ENCODE results near the gene CYP2A6. TPM values are rescaled to one million over a fixed set of nuclear protein-coding genes. Genes with fewer than 3 reads are reported as not detected.
"Not testable (repeated sequence)": the region's sequence is repeated elsewhere in the genome, so short reads cannot be mapped to it uniquely, and the experiment has no call there.

Gene CYP2A6
- total RNA-seq, 1 experiment from 2014 or later = 0.28 TPM

GRCh38 chr19:40867701-40868100, 17.5 kb upstream of the CYP2A6 start:
- no peak overlapping the region for H2AK5ac ChIP-seq (ENCODE audit: insufficient read length, low read length)
- no peaks in the 10 kb centered on the region for H3K9me3 Mint-ChIP-seq

DNA sequence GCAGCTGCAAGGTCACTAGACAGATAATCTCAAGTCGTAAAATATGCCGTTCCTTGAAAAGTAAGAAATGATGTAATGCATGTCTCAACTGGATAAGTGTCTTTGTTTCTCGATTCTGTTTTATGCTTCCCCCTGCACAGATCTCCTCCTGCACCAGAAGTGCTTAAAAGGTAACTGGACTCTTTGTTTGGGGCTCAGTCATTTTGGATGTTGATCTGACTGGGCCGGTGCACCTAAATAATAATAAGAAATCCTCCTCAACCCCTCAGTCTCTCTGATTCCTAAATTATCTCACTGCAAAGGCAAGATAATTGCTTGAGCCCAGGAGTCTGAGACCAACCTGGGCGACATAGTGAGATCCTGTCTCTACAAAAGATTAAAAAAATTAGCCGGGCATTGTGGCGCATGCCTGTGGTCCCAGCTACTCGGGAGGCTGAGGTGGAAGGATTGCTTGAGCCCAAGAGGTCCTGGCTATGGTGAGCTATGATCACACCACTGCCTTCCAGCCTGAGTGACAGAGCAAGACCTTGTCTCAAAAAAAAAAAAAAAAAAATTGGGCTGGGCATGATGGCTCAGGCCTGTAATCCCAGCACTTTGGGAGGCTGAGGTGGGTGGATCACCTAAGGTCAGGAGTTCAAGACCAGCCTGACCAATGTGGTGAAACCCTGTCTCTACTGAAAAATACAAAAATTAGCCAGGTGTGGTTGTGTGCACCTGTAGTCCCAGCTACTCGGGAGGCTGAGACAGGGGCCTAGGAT, 14.7 kb upstream of the CYP2A6 start:
- H3K27me3 ChIP-seq (ENCODE audit: insufficient read depth, low read length); H4K8ac ChIP-seq (replicated peaks; ENCODE audit: insufficient read length, low read depth, low read length); H3K36me3 Mint-ChIP-seq (ENCODE audit: insufficient read depth in 1 of 3, low read depth in 3 of 3); H2BK12ac ChIP-seq (ENCODE audit: insufficient read length, low read depth, low read length); H2BK15ac ChIP-seq (ENCODE audit: low read depth, low read length); H3K14ac ChIP-seq (ENCODE audit: insufficient read depth, low read length); H3K9me3 ChIP-seq (ENCODE audit: control insufficient read depth, low read depth, low read length); H3K4me1 Mint-ChIP-seq; H2BK120ac ChIP-seq (ENCODE audit: low read depth, low read length, poor library complexity, severe bottlenecking); H4K91ac ChIP-seq (ENCODE audit: insufficient read length, low read depth, low read length); H3K4ac ChIP-seq (ENCODE audit: low read depth, low read length); H2AFZ ChIP-seq (ENCODE audit: low read length); H4K5ac ChIP-seq (ENCODE audit: insufficient read length, low read depth, low read length); H3K27ac ChIP-seq (ENCODE audit: insufficient read length, low read depth, low read length); H3K23me2 ChIP-seq (ENCODE audit: insufficient read length, low read depth, low read length, poor library complexity, severe bottlenecking); H3K4me2 ChIP-seq (ENCODE audit: insufficient read depth, insufficient read length, low read length); H3K23ac ChIP-seq (ENCODE audit: insufficient read length, low read depth, low read length); H4K20me1 ChIP-seq (ENCODE audit: control insufficient read depth, insufficient read depth, insufficient read length); H3K4me3 Mint-ChIP-seq; H3K18ac ChIP-seq (ENCODE audit: insufficient read length, low read depth, low read length); H3T11ph ChIP-seq (ENCODE audit: low read length); H3K79me1 ChIP-seq (ENCODE audit: insufficient read depth, low read depth, low read length, poor library complexity, severe bottlenecking); H2BK20ac ChIP-seq (ENCODE audit: low read depth, low read length, poor library complexity, severe bottlenecking); H3K27ac Mint-ChIP-seq; H3K79me2 ChIP-seq (ENCODE audit: insufficient read depth, low read length); DNase-seq; H3K9me3 Mint-ChIP-seq; H3K4me1 ChIP-seq (ENCODE audit: insufficient read depth, low read length); H2BK5ac ChIP-seq (ENCODE audit: insufficient read length, low read length); H2AK5ac ChIP-seq (ENCODE audit: insufficient read length, low read length); H3K56ac ChIP-seq (ENCODE audit: insufficient read length, low read depth, low read length); H3K9ac ChIP-seq (ENCODE audit: extremely low read depth, insufficient read length, low read length): not testable (repeated sequence)
- H3K27me3 Mint-ChIP-seq (ENCODE audit: low read depth) = peaks cover 21% of the 10 kb centered on the region
- no CpG with 5 or more reads among the region's 9 CpGs for WGBS (ENCODE audit: extremely low coverage, insufficient read length, low lambda C conversion rate)

More at GRCh38 chr19:40867701-40868100, 17.5 kb upstream of the CYP2A6 start:
- H3K18ac ChIP-seq (ENCODE audit: insufficient read length, low read depth, low read length) = no peak overlapping the region
- no peak overlapping the region for H2BK20ac ChIP-seq (ENCODE audit: low read depth, low read length, poor library complexity, severe bottlenecking)
- H4K20me1 ChIP-seq (ENCODE audit: control insufficient read depth, insufficient read depth, insufficient read length) = no peaks in the 10 kb centered on the region
- H4K8ac ChIP-seq (replicated peaks; ENCODE audit: insufficient read length, low read depth, low read length) = no peak overlapping the region
- H3K9me3 ChIP-seq (ENCODE audit: control insufficient read depth, low read depth, low read length) = no peaks in the 10 kb centered on the region
- no peak overlapping the region for H2BK5ac ChIP-seq (ENCODE audit: insufficient read length, low read length)
- H3K79me2 ChIP-seq (ENCODE audit: insufficient read depth, low read length) = no peaks in the 10 kb centered on the region
- H3K4me3 Mint-ChIP-seq = no peak overlapping the region
- no peaks in the 10 kb centered on the region for H3K4me1 Mint-ChIP-seq
- H3K14ac ChIP-seq (ENCODE audit: insufficient read depth, low read length) = no peak overlapping the region
- H3K4ac ChIP-seq (ENCODE audit: low read depth, low read length) = no peak overlapping the region
- H3K36me3 Mint-ChIP-seq (ENCODE audit: insufficient read depth in 1 of 3, low read depth in 3 of 3) = no peaks in the 10 kb centered on the region
- H4K5ac ChIP-seq (ENCODE audit: insufficient read length, low read depth, low read length) = no peak overlapping the region
- H3K4me2 ChIP-seq (ENCODE audit: insufficient read depth, insufficient read length, low read length) = no peak overlapping the region
- no peak overlapping the region for H3K23ac ChIP-seq (ENCODE audit: insufficient read length, low read depth, low read length)
- no peak overlapping the region for H2BK12ac ChIP-seq (ENCODE audit: insufficient read length, low read depth, low read length)
- no peaks in the 10 kb centered on the region for H3K23me2 ChIP-seq (ENCODE audit: insufficient read length, low read depth, low read length, poor library complexity, severe bottlenecking)
- TF ChIP-seq, protein P1, sequence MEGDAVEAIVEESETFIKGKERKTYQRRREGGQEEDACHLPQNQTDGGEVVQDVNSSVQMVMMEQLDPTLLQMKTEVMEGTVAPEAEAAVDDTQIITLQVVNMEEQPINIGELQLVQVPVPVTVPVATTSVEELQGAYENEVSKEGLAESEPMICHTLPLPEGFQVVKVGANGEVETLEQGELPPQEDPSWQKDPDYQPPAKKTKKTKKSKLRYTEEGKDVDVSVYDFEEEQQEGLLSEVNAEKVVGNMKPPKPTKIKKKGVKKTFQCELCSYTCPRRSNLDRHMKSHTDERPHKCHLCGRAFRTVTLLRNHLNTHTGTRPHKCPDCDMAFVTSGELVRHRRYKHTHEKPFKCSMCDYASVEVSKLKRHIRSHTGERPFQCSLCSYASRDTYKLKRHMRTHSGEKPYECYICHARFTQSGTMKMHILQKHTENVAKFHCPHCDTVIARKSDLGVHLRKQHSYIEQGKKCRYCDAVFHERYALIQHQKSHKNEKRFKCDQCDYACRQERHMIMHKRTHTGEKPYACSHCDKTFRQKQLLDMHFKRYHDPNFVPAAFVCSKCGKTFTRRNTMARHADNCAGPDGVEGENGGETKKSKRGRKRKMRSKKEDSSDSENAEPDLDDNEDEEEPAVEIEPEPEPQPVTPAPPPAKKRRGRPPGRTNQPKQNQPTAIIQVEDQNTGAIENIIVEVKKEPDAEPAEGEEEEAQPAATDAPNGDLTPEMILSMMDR (conservative IDR thresholded peaks at IDR 0.05) = no peak
- peaks cover 41% of the 10 kb centered on the region for H3K27me3 Mint-ChIP-seq (ENCODE audit: low read depth)
- H3K9ac ChIP-seq (ENCODE audit: extremely low read depth, insufficient read length, low read length) = no peak overlapping the region
- H2AFZ ChIP-seq (ENCODE audit: low read length) = no peak overlapping the region
- H3K27me3 ChIP-seq (ENCODE audit: insufficient read depth, low read length) = no peaks in the 10 kb centered on the region
- H3K56ac ChIP-seq (ENCODE audit: insufficient read length, low read depth, low read length) = no peak overlapping the region
- H3K27ac ChIP-seq (ENCODE audit: insufficient read length, low read depth, low read length) = no peak overlapping the region
- H3K79me1 ChIP-seq (ENCODE audit: insufficient read depth, low read depth, low read length, poor library complexity, severe bottlenecking) = no peaks in the 10 kb centered on the region
- no peak overlapping the region for H2BK120ac ChIP-seq (ENCODE audit: low read depth, low read length, poor library complexity, severe bottlenecking)
- no peaks in the 10 kb centered on the region for H3K4me1 ChIP-seq (ENCODE audit: insufficient read depth, low read length)
- WGBS (ENCODE audit: extremely low coverage, insufficient read length, low lambda C conversion rate) = no CpG with 5 or more reads among the region's 7 CpGs
- no peak overlapping the region for H4K91ac ChIP-seq (ENCODE audit: insufficient read length, low read depth, low read length)
- no peak overlapping the region for H3K27ac Mint-ChIP-seq
- DNase-seq = no peak
- H3T11ph ChIP-seq (ENCODE audit: low read length) = no peak overlapping the region
- no peak overlapping the region for H2BK15ac ChIP-seq (ENCODE audit: low read depth, low read length)
